GM08714 (cell line): ENCODE measurements around the gene CTIF.
"Not testable (repeated sequence)": the region's sequence is repeated elsewhere in the genome, so short reads cannot be mapped to it uniquely, and the experiment has no call there.

Source experiments
- H3K4me3 ChIP-seq: fragments of 200-500 bp; sonication (Bioruptor generic); 2 replicates; pipeline ENCODE4 v1.5.1; 2014; ENCODE audit warnings: mild to moderate bottlenecking, low read length, inconsistent platforms
- ZNF274 ChIP-seq: IDR thresholded peaks from 2 replicates; pipeline ENCODE4 v1.6.1; 2012; ENCODE audit warnings: mild to moderate bottlenecking, low read depth, low read length

Gene CTIF

GRCh38 chr18:48705043-48705442, 166.2 kb downstream of the CTIF start:
- H3K4me3 ChIP-seq = no peak overlapping the region
- TF ChIP-seq ZNF274 = no peak

- no peak overlapping the region for H3K4me3 ChIP-seq
These were observed 166.7 kb downstream of the CTIF start for GRCh38 chr18:48705531-48705930.

GRCh38 chr18:48706731-48707130, 167.9 kb downstream of the CTIF start:
- H3K4me3 ChIP-seq = no peak overlapping the region
- TF ChIP-seq ZNF274 = no peak

More at GRCh38 chr18:48705531-48705930, 166.7 kb downstream of the CTIF start:
- no peak for TF ChIP-seq ZNF274

- TF ChIP-seq ZNF274 = no peak
- H3K4me3 ChIP-seq = no peak overlapping the region
These were observed 168.9 kb downstream of the CTIF start for GRCh38 chr18:48707636-48708296.

- no peak for TF ChIP-seq ZNF274
- H3K4me3 ChIP-seq = no peak overlapping the region
These were observed 170.0 kb downstream of the CTIF start for GRCh38 chr18:48708807-48709206.

- no peak overlapping the region for H3K4me3 ChIP-seq
- no peak for TF ChIP-seq ZNF274
These were observed 170.7 kb downstream of the CTIF start for GRCh38 chr18:48709371-48710062.

- no peak overlapping the region for H3K4me3 ChIP-seq
- TF ChIP-seq ZNF274 = no peak
These were observed 173.0 kb downstream of the CTIF start for GRCh38 chr18:48711651-48712486.

GRCh38 chr18:48713309-48713708, 174.5 kb downstream of the CTIF start:
- H3K4me3 ChIP-seq = no peak overlapping the region
- TF ChIP-seq ZNF274 = no peak

- no peak overlapping the region for H3K4me3 ChIP-seq
- no peak for TF ChIP-seq ZNF274
These were observed 176.0 kb downstream of the CTIF start for GRCh38 chr18:48714873-48715272.

GRCh38 chr18:48715711-48716361, 177.0 kb downstream of the CTIF start:
- H3K4me3 ChIP-seq = no peak overlapping the region

GRCh38 chr18:48717227-48717626, 178.4 kb downstream of the CTIF start:
- not testable (repeated sequence) for H3K4me3 ChIP-seq

More at GRCh38 chr18:48715711-48716361, 177.0 kb downstream of the CTIF start:
- TF ChIP-seq ZNF274 = no peak

GRCh38 chr18:48718251-48718959, 179.6 kb downstream of the CTIF start:
- H3K4me3 ChIP-seq = no peak overlapping the region
- no peak for TF ChIP-seq ZNF274

GRCh38 chr18:48719388-48719787, 180.6 kb downstream of the CTIF start:
- no peak overlapping the region for H3K4me3 ChIP-seq
- no peak for TF ChIP-seq ZNF274
